ENCODE data around the gene AKR1C8. TPM values are rescaled to one million over a fixed set of nuclear protein-coding genes. Genes with fewer than 3 reads are reported as not detected.
A peak's percentile ranks its signal among the peaks of the same experiment; 100 is the strongest.

The AKR1C8 gene
- total and polyA plus RNA-seq, 2 of the 13 experiments (the other 11 are each of a cell fraction or from before 2014, with no cell fraction given): 0.12 TPM; not detected in 1

DNA sequence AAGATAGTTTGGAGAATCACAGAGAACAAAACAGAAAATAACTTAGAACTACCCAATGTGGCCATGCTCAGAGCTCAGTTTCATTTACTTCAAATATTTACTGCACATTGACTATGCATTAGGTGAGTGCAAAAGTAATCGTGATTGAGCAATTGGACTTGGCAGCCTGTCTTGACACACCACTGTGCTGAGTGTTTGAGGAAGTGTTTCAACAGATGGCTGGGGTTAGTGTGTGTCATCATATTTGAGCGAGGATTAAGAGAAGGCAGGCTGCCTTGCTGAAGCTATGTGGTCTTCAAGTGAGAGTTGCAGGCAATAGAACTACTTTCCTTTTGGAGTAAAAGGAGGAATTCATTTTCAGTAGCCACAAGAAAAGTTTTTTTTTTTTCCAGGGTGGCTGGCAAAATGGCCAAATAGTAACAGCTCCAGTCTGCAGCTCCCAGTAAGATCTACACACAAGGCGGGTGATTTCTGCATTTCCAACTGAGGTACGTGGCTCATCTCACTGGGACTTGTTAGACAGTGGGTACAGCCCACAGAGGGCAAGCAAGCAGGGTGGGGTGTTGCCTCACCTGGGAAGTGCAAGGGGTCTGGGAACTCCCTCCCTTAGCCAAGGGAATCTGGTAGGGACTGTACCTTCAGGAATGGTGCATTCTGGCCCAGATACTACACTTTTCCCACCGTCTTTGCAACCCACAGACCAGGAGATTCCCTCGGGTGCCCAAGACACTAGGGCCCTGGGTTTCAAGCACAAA lies 49.3 kb upstream of the AKR1C8 start (continued):
- TF ChIP-seq ZNF570 (CRISPR knock-in tag; IDR thresholded peaks at IDR 0.05; ENCODE audit: borderline replicate concordance) (no peak), SUZ12 (IDR thresholded peaks at IDR 0.05; ENCODE audit: low read depth, low read length) (no peak), ZNF557 (CRISPR knock-in tag; IDR thresholded peaks at IDR 0.05) (no peak), ZNF543 (CRISPR knock-in tag; IDR thresholded peaks at IDR 0.05) (0 out of 2 replicates have a peak, but pooled peaks have one; percentile 48), ZNF616 (CRISPR knock-in tag; IDR thresholded peaks at IDR 0.05; ENCODE audit: low read depth) (no peak), ZNF614 (CRISPR knock-in tag; IDR thresholded peaks at IDR 0.05; ENCODE audit: borderline replicate concordance) (peak; percentile 85), ZNF225 (CRISPR knock-in tag; IDR thresholded peaks at IDR 0.05) (no peak), GATA4 (IDR thresholded peaks at IDR 0.05; ENCODE audit: borderline replicate concordance, low read depth) (no peak), HNRNPUL1 (IDR thresholded peaks at IDR 0.05; ENCODE audit: low read depth, low read length) (no peak), ZNF251 (CRISPR knock-in tag; IDR thresholded peaks at IDR 0.05) (no peak), NFRKB (IDR thresholded peaks at IDR 0.05) (no peak), THYN1 (CRISPR knock-in tag; IDR thresholded peaks at IDR 0.05; ENCODE audit: borderline replicate concordance, low read depth) (no peak)
- TF ChIP-seq, protein P1, sequence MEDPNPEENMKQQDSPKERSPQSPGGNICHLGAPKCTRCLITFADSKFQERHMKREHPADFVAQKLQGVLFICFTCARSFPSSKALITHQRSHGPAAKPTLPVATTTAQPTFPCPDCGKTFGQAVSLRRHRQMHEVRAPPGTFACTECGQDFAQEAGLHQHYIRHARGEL (CRISPR knock-in tag; IDR thresholded peaks at IDR 0.05): no peak
- TF ChIP-seq, protein P2, sequence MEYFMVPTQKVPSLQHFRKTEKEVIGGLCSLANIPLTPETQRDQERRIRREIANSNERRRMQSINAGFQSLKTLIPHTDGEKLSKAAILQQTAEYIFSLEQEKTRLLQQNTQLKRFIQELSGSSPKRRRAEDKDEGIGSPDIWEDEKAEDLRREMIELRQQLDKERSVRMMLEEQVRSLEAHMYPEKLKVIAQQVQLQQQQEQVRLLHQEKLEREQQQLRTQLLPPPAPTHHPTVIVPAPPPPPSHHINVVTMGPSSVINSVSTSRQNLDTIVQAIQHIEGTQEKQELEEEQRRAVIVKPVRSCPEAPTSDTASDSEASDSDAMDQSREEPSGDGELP (IDR thresholded peaks at IDR 0.05; ENCODE audit: borderline replicate concordance, low read depth): peak; percentile 73
- TF ChIP-seq, protein P3, sequence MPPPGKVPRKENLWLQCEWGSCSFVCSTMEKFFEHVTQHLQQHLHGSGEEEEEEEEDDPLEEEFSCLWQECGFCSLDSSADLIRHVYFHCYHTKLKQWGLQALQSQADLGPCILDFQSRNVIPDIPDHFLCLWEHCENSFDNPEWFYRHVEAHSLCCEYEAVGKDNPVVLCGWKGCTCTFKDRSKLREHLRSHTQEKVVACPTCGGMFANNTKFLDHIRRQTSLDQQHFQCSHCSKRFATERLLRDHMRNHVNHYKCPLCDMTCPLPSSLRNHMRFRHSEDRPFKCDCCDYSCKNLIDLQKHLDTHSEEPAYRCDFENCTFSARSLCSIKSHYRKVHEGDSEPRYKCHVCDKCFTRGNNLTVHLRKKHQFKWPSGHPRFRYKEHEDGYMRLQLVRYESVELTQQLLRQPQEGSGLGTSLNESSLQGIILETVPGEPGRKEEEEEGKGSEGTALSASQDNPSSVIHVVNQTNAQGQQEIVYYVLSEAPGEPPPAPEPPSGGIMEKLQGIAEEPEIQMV (CRISPR knock-in tag; IDR thresholded peaks at IDR 0.05; ENCODE audit: low read depth): no peak
- TF ChIP-seq, protein P4, sequence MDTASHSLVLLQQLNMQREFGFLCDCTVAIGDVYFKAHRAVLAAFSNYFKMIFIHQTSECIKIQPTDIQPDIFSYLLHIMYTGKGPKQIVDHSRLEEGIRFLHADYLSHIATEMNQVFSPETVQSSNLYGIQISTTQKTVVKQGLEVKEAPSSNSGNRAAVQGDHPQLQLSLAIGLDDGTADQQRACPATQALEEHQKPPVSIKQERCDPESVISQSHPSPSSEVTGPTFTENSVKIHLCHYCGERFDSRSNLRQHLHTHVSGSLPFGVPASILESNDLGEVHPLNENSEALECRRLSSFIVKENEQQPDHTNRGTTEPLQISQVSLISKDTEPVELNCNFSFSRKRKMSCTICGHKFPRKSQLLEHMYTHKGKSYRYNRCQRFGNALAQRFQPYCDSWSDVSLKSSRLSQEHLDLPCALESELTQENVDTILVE (CRISPR knock-in tag; IDR thresholded peaks at IDR 0.05): no peak; the same call in 1 of the 2 replicates
- TF ChIP-seq, protein P5, sequence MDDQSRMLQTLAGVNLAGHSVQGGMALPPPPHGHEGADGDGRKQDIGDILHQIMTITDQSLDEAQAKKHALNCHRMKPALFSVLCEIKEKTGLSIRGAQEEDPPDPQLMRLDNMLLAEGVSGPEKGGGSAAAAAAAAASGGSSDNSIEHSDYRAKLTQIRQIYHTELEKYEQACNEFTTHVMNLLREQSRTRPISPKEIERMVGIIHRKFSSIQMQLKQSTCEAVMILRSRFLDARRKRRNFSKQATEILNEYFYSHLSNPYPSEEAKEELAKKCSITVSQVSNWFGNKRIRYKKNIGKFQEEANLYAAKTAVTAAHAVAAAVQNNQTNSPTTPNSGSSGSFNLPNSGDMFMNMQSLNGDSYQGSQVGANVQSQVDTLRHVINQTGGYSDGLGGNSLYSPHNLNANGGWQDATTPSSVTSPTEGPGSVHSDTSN (CRISPR knock-in tag; IDR thresholded peaks at IDR 0.05; ENCODE audit: borderline replicate concordance): no peak
- TF ChIP-seq, protein P6, sequence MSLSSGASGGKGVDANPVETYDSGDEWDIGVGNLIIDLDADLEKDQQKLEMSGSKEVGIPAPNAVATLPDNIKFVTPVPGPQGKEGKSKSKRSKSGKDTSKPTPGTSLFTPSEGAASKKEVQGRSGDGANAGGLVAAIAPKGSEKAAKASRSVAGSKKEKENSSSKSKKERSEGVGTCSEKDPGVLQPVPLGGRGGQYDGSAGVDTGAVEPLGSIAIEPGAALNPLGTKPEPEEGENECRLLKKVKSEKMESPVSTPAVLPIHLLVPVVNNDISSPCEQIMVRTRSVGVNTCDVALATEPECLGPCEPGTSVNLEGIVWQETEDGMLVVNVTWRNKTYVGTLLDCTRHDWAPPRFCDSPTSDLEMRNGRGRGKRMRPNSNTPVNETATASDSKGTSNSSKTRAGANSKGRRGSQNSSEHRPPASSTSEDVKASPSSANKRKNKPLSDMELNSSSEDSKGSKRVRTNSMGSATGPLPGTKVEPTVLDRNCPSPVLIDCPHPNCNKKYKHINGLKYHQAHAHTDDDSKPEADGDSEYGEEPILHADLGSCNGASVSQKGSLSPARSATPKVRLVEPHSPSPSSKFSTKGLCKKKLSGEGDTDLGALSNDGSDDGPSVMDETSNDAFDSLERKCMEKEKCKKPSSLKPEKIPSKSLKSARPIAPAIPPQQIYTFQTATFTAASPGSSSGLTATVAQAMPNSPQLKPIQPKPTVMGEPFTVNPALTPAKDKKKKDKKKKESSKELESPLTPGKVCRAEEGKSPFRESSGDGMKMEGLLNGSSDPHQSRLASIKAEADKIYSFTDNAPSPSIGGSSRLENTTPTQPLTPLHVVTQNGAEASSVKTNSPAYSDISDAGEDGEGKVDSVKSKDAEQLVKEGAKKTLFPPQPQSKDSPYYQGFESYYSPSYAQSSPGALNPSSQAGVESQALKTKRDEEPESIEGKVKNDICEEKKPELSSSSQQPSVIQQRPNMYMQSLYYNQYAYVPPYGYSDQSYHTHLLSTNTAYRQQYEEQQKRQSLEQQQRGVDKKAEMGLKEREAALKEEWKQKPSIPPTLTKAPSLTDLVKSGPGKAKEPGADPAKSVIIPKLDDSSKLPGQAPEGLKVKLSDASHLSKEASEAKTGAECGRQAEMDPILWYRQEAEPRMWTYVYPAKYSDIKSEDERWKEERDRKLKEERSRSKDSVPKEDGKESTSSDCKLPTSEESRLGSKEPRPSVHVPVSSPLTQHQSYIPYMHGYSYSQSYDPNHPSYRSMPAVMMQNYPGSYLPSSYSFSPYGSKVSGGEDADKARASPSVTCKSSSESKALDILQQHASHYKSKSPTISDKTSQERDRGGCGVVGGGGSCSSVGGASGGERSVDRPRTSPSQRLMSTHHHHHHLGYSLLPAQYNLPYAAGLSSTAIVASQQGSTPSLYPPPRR (CRISPR knock-in tag; IDR thresholded peaks at IDR 0.05; ENCODE audit: borderline replicate concordance): 0 out of 2 replicates have a peak, but pooled peaks have one; percentile 19

Measured in HepG2 (cell line).